Measurements from ENCODE around the gene TMEM178A. TPM values are rescaled to one million over a fixed set of nuclear protein-coding genes. Genes with fewer than 3 reads are reported as not detected.

The TMEM178A gene
- total and polyA plus RNA-seq, 2 of the 4 experiments (the other 2 are of a cell fraction): 0.18 to 1.8 TPM

DNA sequence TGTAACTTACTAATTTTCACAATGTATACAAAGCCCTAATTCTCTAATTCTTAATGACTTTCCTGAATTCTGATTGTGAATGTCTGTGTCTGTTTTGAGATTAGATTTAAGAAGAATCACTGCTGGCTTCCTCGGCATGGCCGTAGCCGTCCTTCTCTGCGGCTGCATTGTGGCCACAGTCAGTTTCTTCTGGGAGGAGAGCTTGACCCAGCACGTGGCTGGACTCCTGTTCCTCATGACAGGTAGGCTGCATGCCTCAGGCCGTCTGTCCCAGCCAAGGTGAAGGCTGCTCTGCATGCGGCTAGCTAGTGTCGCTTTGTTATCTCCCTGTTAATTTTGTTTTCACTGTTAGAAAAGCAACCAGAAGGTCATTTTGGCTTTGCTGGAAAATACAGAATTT is 41.2 kb downstream of the TMEM178A start:
- Histone ChIP-seq H2BK5ac (ENCODE audit: low read depth, low read length, poor library complexity, severe bottlenecking) (no peak overlapping the region), H3K23ac (ENCODE audit: low read depth, low read length) (no peak overlapping the region), H3K4ac (ENCODE audit: low read depth, low read length) (no peak overlapping the region), H3K4me2 (ENCODE audit: low read depth, low read length) (no peak overlapping the region), H3K36me3 (ENCODE audit: control insufficient read depth, insufficient read depth, low read length) (no peaks in the 10 kb centered on the region), H3K27ac (ENCODE audit: insufficient read depth, low read length) (no peak overlapping the region), H2AK9ac (replicated peaks; ENCODE audit: low read depth, low read length, poor library complexity) (no peak overlapping the region), H4K8ac (ENCODE audit: low read depth in 2 of 2, low read length in 2 of 2) (no peak overlapping the region), H3K27me3 (ENCODE audit: control insufficient read depth, insufficient read depth, low read length) (no peaks in the 10 kb centered on the region), H2BK15ac (ENCODE audit: low read depth, low read length) (no peak overlapping the region), H3K18ac (ENCODE audit: low read depth, low read length) (no peak overlapping the region), H3K14ac (replicated peaks; ENCODE audit: low read depth, low read length) (no peak overlapping the region), H3K4me1 (ENCODE audit: control insufficient read depth, insufficient read depth, low read length) (no peaks in the 10 kb centered on the region), H3K56ac (ENCODE audit: extremely low read depth, insufficient read depth, low read length) (no peak overlapping the region), H2AFZ (replicated peaks; ENCODE audit: low read length, poor library complexity) (no peak overlapping the region), H3K9me1 (ENCODE audit: insufficient read depth, low read length) (no peaks in the 10 kb centered on the region), H2BK20ac (ENCODE audit: low read depth, low read length) (no peak overlapping the region), H3K9me3 (ENCODE audit: control insufficient read depth, insufficient read depth, low read length) (peaks cover 3% of the 10 kb centered on the region), H2BK120ac (ENCODE audit: low read depth, low read length) (no peak overlapping the region), H3K79me1 (ENCODE audit: low read depth in 1 of 2, low read length in 2 of 2) (no peaks in the 10 kb centered on the region), H4K91ac (ENCODE audit: insufficient read depth, low read depth, low read length) (no peak overlapping the region), H4K5ac (ENCODE audit: low read depth, low read length) (no peak overlapping the region), H2AK5ac (ENCODE audit: low read depth, low read length) (no peak overlapping the region), H3K9ac (ENCODE audit: low read depth, low read length) (no peak overlapping the region), H4K20me1 (ENCODE audit: insufficient read depth, low read length) (no peaks in the 10 kb centered on the region), H3K4me3 (ENCODE audit: insufficient read depth, low read depth, low read length) (no peak overlapping the region)
- no peak for DNase-seq
- POLR2A ChIA-PET (ENCODE audit: unreplicated experiment): no interaction called here
- intact Hi-C loops (cut with micrococcal nuclease) (no loop called here), in situ Hi-C loops (cut with MboI; ENCODE audit: low sequenced_read_pairs) (no loop called here), dilution Hi-C loops (cut with HindIII; ENCODE audit: low sequenced_read_pairs, unreplicated experiment) (no loop called here)
- no TSS peak for BruUV-seq (replicated peaks)
- ATAC-seq (ENCODE audit: low read depth): no peak
- CTCF ChIA-PET: no interaction called here
- WGBS, 2 experiments (ENCODE audit: extremely low coverage in 2 of 2, insufficient read length in 1 of 2): 93% methylated on average over 5 of the region's 8 CpGs; no CpG with 5 or more reads in 1 of the 2 experiments
- TF ChIP-seq NFE2L2 (IDR thresholded peaks at IDR 0.05; ENCODE audit: low read depth, low read length): no peak

Data from IMR-90 (cell line).